Globus pallidus (tissue), 1 donor: Measurements from ENCODE around the gene WDR7.

Experiments
- DNase-seq: peaks from one replicate; pipeline ENCODE4 v3.0.0-alpha.2; 2015; ENCODE audit warnings: low spot score

The WDR7 gene

DNA sequence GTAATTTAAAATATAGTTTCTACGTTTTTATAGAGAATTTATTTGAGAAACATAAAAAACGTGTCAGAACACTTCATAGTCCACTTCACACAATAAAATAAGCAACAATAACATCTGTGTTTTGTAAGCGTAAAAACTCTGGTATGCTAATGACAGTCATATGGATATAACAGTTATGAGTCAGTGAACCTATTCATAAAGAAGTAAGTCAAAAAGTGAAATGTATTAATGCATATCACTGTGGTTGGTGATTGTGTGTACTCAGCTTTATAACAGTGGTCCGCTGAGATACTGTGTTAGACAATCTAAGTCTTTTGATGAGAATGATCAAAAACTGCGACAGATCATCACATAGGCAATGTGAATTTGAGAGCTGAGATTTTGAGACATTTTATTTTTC lies 153.2 kb downstream of the WDR7 start:
- no peak for DNase-seq

- no peak for DNase-seq
Observed at GRCh38 chr18:56807901-56808300, 156.7 kb downstream of the WDR7 start.

GRCh38 chr18:56812674-56813073 lies 161.5 kb downstream of the WDR7 start:
- DNase-seq, result no peak

DNA sequence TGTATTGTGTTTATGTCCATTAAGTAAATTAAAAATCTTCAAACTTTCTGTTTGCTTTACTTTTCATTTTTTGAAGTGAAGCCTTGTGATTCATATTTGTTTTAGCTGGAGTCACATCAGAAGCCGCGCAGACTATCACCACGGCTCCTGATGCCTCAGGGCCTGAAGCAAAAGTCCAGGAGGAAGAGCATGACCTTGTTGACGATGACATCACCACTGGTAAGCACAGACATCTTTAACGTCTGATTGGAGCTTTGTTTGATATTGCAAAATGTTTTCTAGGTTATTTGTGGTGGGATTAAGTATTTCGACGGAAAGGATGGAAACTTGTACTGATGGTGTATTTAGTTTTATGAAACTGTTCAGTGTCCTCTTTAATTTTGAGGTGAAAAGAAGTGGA lies 164.8 kb downstream of the WDR7 start:
- no peak for DNase-seq

DNA sequence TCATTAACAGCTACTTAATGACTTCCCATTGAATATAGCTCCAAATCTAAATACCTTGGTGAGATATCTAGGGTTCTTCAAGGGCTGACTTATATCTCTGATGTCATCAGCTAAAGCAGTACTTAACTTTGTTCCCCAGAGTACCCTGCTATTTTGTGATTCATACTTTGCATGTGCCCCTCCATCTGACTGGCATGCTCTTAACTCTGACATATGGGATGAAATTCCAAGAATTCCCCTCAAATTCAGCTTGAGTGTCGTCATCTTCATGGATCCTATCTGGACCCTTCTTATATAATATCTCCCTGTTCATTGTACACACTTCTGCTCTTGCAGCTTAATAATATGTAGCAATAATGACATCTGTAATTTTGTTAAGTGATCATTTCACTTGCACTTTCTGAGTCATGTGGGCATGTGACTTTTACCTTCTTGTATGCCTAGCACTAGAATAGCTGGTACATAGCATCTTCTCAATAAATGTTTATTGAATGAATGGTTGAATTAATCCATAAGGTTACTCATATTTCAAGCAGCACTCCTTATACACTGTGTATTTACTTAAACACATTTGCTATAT lies 172.9 kb downstream of the WDR7 start:
- no peak for DNase-seq

DNA sequence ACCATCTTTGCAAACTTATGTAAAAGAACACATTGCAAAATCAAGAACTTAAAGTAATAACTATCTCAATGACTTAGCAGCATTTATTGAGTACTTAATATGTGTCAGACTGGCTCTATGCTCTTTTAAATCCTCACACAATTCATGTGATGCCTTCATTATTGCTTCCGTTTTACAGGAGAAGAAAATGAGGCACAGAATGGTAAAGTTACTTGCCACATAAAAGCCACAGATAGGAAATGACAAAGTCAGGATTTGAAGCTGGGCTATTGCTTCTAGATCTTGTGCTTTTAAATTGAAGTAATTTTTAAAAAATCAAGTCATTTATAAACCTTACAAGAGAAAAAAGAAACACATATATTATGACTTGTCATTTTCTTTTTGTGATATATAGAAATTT lies 174.2 kb downstream of the WDR7 start:
- no peak for DNase-seq

- no peak for DNase-seq
Observed at GRCh38 chr18:56825878-56826277, 174.7 kb downstream of the WDR7 start.

DNA sequence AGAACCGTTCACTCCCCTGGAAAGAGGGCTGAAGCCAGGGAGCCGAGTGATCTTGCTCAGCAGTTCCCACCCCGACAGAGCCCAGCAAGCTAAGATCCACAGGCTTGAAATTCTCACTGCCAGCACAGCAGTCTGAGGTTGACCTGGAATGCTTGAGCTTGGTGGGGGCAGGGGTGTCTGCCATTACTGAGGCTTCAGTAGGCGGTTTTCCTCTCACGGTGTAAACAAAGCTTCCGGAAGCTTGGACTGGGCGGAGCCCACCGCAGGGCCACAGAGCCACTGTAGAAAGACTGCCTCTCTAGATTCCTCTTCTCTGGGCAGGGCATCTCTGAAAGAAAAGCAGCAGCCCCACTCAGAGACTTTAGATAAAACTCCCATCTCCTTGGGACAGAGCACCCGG lies 180.8 kb downstream of the WDR7 start:
- DNase-seq, result no peak

GRCh38 chr18:56835331-56835730 lies 184.2 kb downstream of the WDR7 start:
- DNase-seq, result no peak

GRCh38 chr18:56836173-56836572 lies 185.0 kb downstream of the WDR7 start:
- no peak for DNase-seq

GRCh38 chr18:56841836-56842235 lies 190.7 kb downstream of the WDR7 start:
- no peak for DNase-seq

DNA sequence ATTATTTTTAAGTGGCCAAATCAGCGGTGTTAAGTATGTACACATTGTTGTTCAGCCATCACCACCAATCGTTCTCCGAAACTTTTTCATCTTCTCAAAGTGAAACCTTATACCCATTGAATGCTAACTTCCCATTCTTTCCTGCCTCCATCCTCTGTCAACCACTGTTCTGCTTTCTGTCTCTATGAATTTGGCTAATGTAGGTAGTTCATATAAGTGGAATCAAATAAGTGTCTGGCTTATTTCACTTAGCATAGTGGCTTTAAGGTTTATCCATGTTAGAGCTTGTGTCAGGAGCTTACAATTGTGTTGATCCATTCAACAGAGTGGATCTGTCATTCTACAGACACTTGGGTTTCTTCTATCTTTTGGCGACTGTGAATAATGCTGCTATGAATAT lies 192.1 kb downstream of the WDR7 start:
- DNase-seq, result no peak

GRCh38 chr18:56844556-56844955 lies 193.4 kb downstream of the WDR7 start:
- no peak for DNase-seq

GRCh38 chr18:56851774-56852173 lies 200.6 kb downstream of the WDR7 start:
- no peak for DNase-seq

DNA sequence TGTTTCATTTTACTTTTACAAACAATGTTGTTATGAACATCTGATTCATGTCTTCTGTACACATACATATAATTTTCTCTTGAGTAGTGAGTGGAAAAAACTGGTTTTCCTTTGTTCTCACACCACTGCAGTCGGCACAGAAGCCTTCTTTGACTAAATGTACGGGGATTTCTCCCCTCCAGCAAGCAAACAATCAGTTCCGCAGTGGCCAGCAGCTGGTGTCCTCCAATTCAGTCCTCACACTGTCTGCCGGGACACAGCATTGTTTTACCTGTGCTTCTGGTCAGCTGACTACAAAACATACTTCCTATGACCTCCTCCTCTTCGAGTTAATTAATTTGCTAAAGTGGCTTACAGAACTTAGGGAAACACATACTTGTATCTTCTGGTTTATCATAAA lies 202.8 kb downstream of the WDR7 start:
- DNase-seq, result peak; percentile 51

- peak; percentile 29 for DNase-seq
Observed at GRCh38 chr18:56861244-56861643, 210.1 kb downstream of the WDR7 start.

GRCh38 chr18:56869189-56869777 lies 218.1 kb downstream of the WDR7 start:
- DNase-seq, result peak; percentile 84

DNA sequence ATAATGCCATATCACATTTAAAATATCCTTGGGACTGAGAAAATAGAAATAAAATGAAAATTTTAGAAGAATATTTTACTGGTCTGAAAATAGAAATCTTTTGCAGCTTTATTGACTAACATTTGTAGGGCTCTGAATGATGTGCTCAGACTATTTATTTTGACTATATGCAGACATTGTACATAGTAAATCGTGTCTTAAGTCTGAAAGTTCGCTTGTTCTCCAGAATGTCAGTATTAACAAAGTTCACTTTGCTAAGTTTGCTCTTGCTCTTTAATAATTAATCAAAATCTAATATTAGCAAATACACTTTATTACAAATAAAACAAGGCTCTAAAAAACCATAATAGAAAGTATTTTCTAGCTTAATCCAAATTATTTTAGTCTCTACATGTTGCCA lies 219.8 kb downstream of the WDR7 start:
- no peak for DNase-seq

DNA sequence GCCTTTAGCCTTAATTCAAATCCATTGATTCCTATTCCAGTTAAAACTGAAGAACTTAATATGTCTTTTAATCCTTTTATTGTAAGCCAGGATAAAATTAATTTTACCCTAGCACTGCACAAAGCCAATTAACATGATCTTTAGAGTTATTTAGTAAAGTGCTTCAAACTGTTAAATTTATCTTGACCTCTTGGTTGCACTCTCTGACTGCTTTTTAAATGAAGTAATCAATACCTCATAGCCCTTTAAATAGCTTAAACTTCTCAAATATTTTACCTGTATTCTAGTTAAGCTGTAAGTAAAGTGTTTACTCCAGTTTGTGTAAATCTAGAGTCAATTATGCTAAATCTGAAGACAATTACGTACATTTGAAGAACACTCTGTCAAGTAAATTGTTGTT lies 221.0 kb downstream of the WDR7 start:
- DNase-seq, result no peak

DNA sequence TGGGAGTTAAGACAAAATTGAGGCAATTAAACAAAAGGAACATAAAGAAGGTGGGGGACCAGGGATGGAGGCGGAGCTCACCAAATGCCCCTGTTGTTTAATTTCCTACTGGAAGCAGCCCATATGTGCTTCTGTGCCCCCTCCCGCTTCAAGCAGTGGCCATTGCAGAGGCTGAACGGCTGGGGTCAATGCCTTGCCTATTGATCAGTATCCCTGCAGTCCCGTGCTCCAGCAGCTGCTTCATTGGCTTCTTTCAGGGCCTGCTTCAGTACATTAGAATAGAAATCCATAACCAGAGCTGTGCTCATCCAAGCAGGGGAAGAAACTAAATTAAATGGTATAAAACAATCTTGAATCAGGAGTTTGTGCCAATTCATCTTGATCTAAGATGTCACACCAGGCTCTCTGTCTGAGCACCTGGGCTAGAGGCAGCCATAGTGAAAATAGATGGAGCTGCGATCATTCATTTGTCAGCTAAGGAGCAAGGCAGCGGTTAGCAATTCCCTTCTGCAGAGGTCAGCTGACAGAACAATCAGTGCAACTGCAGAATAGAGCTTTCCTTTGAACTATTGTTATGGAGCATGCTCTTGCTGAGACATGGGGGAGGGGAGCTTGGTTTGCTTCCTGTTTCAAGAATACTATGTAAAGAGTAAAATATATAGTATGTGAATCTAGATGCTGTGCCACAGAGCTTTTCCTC lies 222.4 kb downstream of the WDR7 start:
- peak; percentile 92 for DNase-seq

- no peak for DNase-seq
Observed at GRCh38 chr18:56878711-56879110, 227.6 kb downstream of the WDR7 start.

DNA sequence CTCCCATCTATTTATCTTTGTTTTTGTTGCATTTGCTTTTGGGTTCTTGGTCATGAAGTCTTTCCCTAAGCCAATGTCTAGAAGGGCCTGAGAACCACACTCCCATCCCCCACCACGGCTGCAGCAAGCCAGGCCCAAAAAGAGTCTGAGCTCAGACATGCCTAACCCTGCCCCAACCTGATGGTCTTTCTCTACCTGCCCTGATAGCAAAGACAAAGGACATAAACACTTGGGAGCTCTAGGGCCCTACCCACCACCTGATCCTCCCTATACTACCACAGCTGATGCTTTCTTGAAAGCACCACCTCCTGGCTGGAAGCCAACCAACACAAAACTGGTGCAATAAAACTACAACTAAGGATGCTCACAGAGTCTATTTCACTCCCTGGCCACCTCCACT lies 233.4 kb downstream of the WDR7 start:
- no peak for DNase-seq

- no peak for DNase-seq
Observed at GRCh38 chr18:56888978-56889377, 237.8 kb downstream of the WDR7 start.

GRCh38 chr18:56889621-56890020 lies 238.5 kb downstream of the WDR7 start:
- no peak for DNase-seq
